Measurements from ENCODE around the gene MPL.

DNA sequence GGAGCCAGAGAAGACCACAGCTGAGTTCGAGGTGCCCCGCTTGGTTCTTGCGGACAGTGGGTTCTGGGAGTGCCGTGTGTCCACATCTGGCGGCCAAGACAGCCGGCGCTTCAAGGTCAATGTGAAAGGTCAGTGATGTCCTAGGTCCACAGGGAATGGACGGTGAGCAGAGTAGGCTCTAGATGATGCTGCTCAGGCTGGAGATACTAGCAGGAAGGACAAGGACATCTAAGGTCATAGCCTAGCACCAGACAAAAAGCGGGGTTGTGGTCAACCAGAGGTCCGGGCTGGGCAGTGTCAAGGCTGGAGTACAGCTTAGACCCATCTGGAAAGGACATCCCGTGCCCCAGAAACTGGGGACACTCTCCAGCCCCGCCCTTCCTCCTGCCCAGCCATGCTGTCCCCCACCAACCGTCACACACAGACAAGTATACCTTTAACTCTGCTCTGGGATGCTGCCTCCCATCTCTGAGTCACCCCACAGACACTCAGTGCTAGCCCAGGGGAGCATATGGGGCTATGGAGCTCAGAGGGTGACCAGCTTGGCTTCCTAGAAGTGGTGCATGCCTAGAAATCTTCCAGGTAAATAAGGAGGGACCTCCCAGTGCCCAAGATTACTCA is 28.1 kb upstream of the MPL start:
- TF ChIP-seq, protein P1, sequence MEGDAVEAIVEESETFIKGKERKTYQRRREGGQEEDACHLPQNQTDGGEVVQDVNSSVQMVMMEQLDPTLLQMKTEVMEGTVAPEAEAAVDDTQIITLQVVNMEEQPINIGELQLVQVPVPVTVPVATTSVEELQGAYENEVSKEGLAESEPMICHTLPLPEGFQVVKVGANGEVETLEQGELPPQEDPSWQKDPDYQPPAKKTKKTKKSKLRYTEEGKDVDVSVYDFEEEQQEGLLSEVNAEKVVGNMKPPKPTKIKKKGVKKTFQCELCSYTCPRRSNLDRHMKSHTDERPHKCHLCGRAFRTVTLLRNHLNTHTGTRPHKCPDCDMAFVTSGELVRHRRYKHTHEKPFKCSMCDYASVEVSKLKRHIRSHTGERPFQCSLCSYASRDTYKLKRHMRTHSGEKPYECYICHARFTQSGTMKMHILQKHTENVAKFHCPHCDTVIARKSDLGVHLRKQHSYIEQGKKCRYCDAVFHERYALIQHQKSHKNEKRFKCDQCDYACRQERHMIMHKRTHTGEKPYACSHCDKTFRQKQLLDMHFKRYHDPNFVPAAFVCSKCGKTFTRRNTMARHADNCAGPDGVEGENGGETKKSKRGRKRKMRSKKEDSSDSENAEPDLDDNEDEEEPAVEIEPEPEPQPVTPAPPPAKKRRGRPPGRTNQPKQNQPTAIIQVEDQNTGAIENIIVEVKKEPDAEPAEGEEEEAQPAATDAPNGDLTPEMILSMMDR (IDR thresholded peaks at IDR 0.05; ENCODE audit: insufficient read depth, low read depth, low read length): no peak
- no peak for TF ChIP-seq EZH2 (IDR thresholded peaks at IDR 0.05; ENCODE audit: insufficient read depth, low read length)

All from astrocyte (in vitro differentiated cells and primary cell).